ENCODE data around the gene TMEM134. TPM values are rescaled to one million over a fixed set of nuclear protein-coding genes. Genes with fewer than 3 reads are reported as not detected.

TMEM134 gene
- total and polyA plus RNA-seq, 9 of the 15 experiments (the other 6 are each of a cell fraction or from before 2014, with no cell fraction given): 0.63 to 48.4 (median 10.7) TPM

DNA sequence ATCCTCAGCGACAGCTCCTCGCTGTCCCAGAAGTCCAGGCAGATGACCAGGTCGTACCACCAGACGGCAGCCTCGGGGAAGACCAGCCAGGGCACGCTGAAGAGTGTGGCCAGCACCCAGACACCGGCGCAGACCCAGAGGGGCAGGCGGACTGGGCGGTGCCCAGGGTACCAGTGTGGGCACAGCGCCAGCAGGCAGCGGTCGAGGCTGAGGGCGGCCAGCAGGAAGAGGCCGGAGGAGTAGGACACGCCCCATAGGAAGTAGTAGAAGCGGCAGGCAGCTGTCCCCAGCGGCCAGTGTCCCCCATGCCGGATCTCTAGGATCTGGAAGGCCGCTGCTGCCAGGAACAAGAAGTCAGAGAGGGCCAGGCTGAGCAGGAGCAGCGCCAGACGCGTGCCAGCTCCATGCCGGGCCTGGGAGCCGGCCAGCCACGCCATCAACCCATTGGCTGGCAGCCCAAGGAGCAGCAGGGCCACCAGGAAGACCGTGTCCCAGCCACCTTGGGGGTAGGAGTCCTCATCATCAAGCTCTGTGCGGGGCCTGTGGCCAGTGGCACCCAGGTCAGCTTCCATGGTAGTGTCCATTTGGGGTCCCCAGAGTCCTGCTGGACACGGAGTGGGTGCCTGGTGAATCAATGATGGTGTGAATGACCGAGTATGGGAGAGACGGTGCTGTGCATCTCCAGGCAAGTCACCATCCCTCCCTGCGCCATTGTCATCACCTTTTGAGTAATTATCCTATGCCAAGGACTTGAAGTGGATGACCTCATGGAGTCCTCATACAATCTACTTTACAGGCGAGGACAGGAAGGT, 16.7 kb downstream of the TMEM134 start, which contains the start of gene GPR152 (continued):
- TF ChIP-seq ZNF316 (IDR thresholded peaks at IDR 0.05) (no peak), HMBOX1 (IDR thresholded peaks at IDR 0.05) (no peak), GTF2F1 (IDR thresholded peaks at IDR 0.05; ENCODE audit: low read depth, low read length) (no peak)
- TF ChIP-seq, protein P1, sequence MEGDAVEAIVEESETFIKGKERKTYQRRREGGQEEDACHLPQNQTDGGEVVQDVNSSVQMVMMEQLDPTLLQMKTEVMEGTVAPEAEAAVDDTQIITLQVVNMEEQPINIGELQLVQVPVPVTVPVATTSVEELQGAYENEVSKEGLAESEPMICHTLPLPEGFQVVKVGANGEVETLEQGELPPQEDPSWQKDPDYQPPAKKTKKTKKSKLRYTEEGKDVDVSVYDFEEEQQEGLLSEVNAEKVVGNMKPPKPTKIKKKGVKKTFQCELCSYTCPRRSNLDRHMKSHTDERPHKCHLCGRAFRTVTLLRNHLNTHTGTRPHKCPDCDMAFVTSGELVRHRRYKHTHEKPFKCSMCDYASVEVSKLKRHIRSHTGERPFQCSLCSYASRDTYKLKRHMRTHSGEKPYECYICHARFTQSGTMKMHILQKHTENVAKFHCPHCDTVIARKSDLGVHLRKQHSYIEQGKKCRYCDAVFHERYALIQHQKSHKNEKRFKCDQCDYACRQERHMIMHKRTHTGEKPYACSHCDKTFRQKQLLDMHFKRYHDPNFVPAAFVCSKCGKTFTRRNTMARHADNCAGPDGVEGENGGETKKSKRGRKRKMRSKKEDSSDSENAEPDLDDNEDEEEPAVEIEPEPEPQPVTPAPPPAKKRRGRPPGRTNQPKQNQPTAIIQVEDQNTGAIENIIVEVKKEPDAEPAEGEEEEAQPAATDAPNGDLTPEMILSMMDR (IDR thresholded peaks at IDR 0.05 in 2 of 3, conservative IDR thresholded peaks at IDR 0.05 in 1 of 3; ENCODE audit: insufficient read depth in 2 of 3, low read depth in 1 of 3, low read length in 3 of 3): no peak

DNA sequence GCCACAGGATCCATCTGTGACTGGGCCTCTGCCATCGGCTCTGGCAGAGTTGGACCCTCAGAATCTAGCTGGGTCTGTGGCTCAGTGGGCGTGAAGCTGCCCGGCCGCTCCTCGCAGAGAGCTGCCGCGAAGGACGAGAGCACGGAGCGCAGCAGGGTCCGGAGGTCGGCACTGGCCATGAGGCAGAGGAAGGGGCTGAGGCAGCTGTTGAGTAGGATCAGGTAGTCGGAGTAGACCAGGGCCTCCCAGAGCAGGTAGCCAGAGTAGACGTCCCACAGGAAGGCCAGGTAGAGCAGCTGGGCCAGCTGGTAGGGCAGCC, 17.4 kb downstream of the TMEM134 start:
- Histone ChIP-seq H3K79me2 (ENCODE audit: control insufficient read depth, insufficient read depth, low read length) (no peaks in the 10 kb centered on the region), H3K4me3 (no peak overlapping the region), H2AFZ (ENCODE audit: low read depth, low read length) (no peak overlapping the region), H3K27me3 (ENCODE audit: control insufficient read depth in 2 of 2, insufficient read depth in 2 of 2, low read length in 2 of 2) (no peaks in the 10 kb centered on the region), H4K20me1 (replicated peaks; ENCODE audit: control insufficient read depth, insufficient read depth, low read length) (no peaks in the 10 kb centered on the region), H3K36me3 (ENCODE audit: control insufficient read depth, insufficient read depth, low read length) (no peaks in the 10 kb centered on the region), H3K9ac (ENCODE audit: insufficient read depth in 1 of 2, low read depth in 2 of 2, low read length in 2 of 2) (peak overlapping the region in 1 of 2 experiments; percentile 73; a peak in 1 of 4 replicates), H3K9me1 (ENCODE audit: control insufficient read depth, insufficient read depth, low read length) (no peaks in the 10 kb centered on the region), H3K4me1 (replicated peaks in 1 of 2; ENCODE audit: control insufficient read depth in 2 of 2, insufficient read depth in 2 of 2, low read length in 2 of 2) (peaks cover 0 to 39% of the 10 kb centered on the region in 2 experiments; a peak in 2 of 5 replicates), H3K9me3 (replicated peaks; ENCODE audit: control insufficient read depth, insufficient read depth, low read depth, low read length) (no peaks in the 10 kb centered on the region), H3K27ac (ENCODE audit: extremely low read depth, low read depth, low read length) (no peak overlapping the region), H3K4me2 (ENCODE audit: insufficient read depth, low read length) (no peak overlapping the region)
- DNase-seq (ENCODE audit: extremely low read depth in 1 of 4, low spot score in 3 of 4): no peak
- FAIRE-seq: no peak
- 78% methylated on average over 12 of the region's 14 CpGs for WGBS (ENCODE audit: insufficient coverage, low coverage, missing lambda C conversion rate)
- intact Hi-C loops (cut with micrococcal nuclease): no loop called here
- no TSS peak for BruUV-seq (replicated peaks)
- ChIA-PET CTCF (ENCODE audit: low intra/inter-chr PET ratio) (no interaction called here), POLR2A (interaction anchor here (0.6 to 1.5 kb wide), 4 partner anchors 9 to 12 kb away, joined by 3 to 6 read pairs (median 4); no protein-coding TSS in a partner anchor)
- no peak for ATAC-seq
- TF ChIP-seq CEBPG (CRISPR knock-in tag; IDR thresholded peaks at IDR 0.05): no peak
- TF ChIP-seq CEBPG (tag; conservative IDR thresholded peaks at IDR 0.05 in 1 of 2, IDR thresholded peaks at IDR 0.05 in 1 of 2): no peak
- no peak for TF ChIP-seq NFE2L1 (tag; IDR thresholded peaks at IDR 0.05; ENCODE audit: borderline replicate concordance, low read depth)
- no peak for TF ChIP-seq SMC3 (conservative IDR thresholded peaks at IDR 0.05; ENCODE audit: insufficient read depth, low read depth, low read length)
- TF ChIP-seq SMARCC2 (IDR thresholded peaks at IDR 0.05; ENCODE audit: low read depth): no peak
- no peak for TF ChIP-seq MEF2A (IDR thresholded peaks at IDR 0.05; ENCODE audit: control insufficient read depth, low read depth, low read length)
- no peak for TF ChIP-seq ZNF668 (CRISPR knock-in tag; IDR thresholded peaks at IDR 0.05)
- TF ChIP-seq ESRRA (IDR thresholded peaks at IDR 0.05; ENCODE audit: borderline replicate concordance, low read depth): no peak
- in situ Hi-C loops (cut with MboI): no loop called here

All from K562 (cell line).